Transverse colon (tissue), 4 donors: ENCODE data around the gene IFNL3. TPM values are rescaled to one million over a fixed set of nuclear protein-coding genes. Genes with fewer than 3 reads are reported as not detected.
A peak's percentile ranks its signal among the peaks of the same experiment; 100 is the strongest.

Source experiments
- DNase-seq: peaks from one replicate; pipeline ENCODE4 v3.0.0-alpha.2; 2019
- H3K27ac ChIP-seq, 4 donors: fragments of 200-600 bp; sonication (generic); 2 replicates each; pipeline ENCODE4 v1.5.1; 2016 to 2018; ENCODE audit warnings: inconsistent platforms in 4 of 4
- H3K27me3 ChIP-seq: fragments of 200-600 bp; sonication (generic); 2 replicates; pipeline ENCODE4 v1.5.1; 2017; ENCODE audit warnings: inconsistent platforms
- H3K36me3 ChIP-seq, 4 donors: fragments of 200-600 bp; sonication (generic); 2 replicates each; pipeline ENCODE4 v1.5.1; 2017 to 2019; ENCODE audit warnings: inconsistent platforms in 4 of 4
- H3K4me1 ChIP-seq, 4 donors: fragments of 200-600 bp; sonication (generic); 2 replicates each; pipeline ENCODE4 v1.5.1; 2017 to 2020; ENCODE audit warnings: inconsistent platforms in 4 of 4
- H3K4me3 ChIP-seq, 4 donors: fragments of 200-600 bp; sonication (generic); 1 replicate in 1 of 4; 2 replicates in 3 of 4; pipeline versions ENCODE4 v1.5.1 to v1.6.1; 2017 to 2019; ENCODE audit warnings: inconsistent platforms in 4 of 4
- H3K9me3 ChIP-seq, 2 donors: fragments of 200-600 bp; sonication (generic); 2 replicates each; pipeline ENCODE4 v1.5.1; 2017 to 2019; ENCODE audit warnings: inconsistent platforms in 2 of 2
- EP300 ChIP-seq: sonication (generic); formaldehyde crosslinking; IDR thresholded peaks from one replicate; pipeline ENCODE4 v1.6.1; 2017; ENCODE audit warnings: antibody characterized with exemption, low read depth
- POLR2A ChIP-seq: fragments of 450-650 bp; IDR thresholded peaks from one replicate; pipeline ENCODE4 v1.6.1; 2016; ENCODE audit warnings: antibody characterized with exemption, mild to moderate bottlenecking, moderate library complexity
- POLR2AphosphoS5 ChIP-seq, 3 donors: sonication (generic); formaldehyde crosslinking; IDR thresholded peaks; one replicate each; pipeline ENCODE4 v1.6.1; 2016; ENCODE audit warnings: antibody characterized with exemption in 3 of 3
- WGBS, 2 donors: methylation state at CpG; one replicate each; pipeline ENCODE4 v1.1.5; 2018; ENCODE audit warnings: low coverage in 1 of 2; 5-methylcytosine and 5-hydroxymethylcytosine counted together
- in situ Hi-C, 4 donors: fragments of 200-750 bp; cut with MboI; loops; one replicate each; pipeline versions ENCODE4 v1.15.0 to v1.15.1; 2017; ENCODE audit warnings: low sequenced_read_pairs in 3 of 4, low pct_ligation_motif_present in 1 of 4, low pct_unique_long_range_greater_than_20kb in 1 of 4
- intact Hi-C: fragments of 100-400 bp; cut with DNase I; formaldehyde crosslinking; loops from one replicate; pipeline ENCODE4 v1.15.1; 2023; ENCODE audit warnings: low total_unique reads
- total RNA-seq, 4 donors: library from RNA; depleted of rRNA; stranded (reverse); fragments of >200 nt; gene quantifications; one replicate each; pipeline ENCODE4 v1.1.0, GENCODE V29; 2016
- TF ChIP-seq, protein P1 (sequence below), 5 experiments: fragments of 200-600 bp in 3 of 5; fragments of 450-650 bp in 2 of 5; sonication (generic) in 3 of 5; IDR thresholded peaks; 1 replicate in 2 of 5; 2 replicates in 3 of 5; pipeline ENCODE4 v1.5.1; 2016 to 2017; ENCODE audit warnings: antibody characterized with exemption in 5 of 5, inconsistent platforms in 3 of 5, mild to moderate bottlenecking in 2 of 5, moderate library complexity in 1 of 5

The IFNL3 gene
- total RNA-seq, 4 donors from 2014 or later: not detected

DNA sequence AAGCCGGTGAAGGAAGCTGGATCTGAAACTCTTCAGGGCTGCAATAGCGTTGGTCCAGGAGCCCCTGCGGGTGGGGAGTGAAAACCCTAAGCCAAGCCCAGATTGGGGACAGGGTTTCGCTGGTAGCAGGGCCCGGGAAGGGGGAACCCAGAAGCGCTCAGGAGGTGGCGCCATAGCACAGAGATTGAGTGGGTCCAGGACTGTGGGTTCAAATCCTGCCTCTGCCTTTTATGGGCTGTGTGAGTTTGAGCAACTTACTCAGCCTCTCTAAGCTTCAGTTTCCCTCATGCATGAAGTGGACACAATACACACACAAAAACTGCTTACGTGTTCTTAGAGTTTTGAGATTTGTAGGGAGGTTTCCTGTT is 32.4 kb downstream of the IFNL3 start:
- peak; percentile 26 for DNase-seq

DNA sequence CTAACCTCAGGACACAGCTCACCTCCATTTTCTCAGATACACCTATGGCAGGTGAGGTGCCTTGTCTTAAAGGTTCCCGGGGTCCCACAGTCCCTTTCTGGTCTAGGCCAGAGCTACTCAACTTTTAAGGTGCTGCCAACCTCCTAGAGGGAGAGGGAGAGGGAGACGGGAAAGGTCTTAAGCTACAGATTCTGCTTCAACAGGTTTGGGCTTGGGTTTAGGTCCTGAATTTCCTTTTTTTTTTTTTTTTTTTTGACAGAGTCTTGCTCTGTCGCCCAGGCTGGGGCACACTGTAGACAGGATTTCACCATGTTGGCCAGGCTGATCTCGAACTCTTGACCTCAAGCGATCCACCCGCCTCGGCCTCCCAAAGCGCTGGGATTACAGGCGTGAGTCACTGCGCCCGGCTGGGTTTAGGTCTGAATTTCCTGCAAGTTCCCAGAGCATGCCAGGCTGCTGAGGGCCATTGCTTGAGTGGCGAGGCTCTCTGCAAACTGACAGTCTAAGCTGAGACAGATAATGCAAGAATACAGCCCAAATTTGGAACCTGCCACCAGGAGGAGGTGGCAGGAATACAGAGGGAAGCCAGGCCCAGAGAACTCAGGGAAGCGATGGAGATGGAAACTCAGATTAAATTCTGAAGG is 33.0 kb downstream of the IFNL3 start:
- in situ Hi-C loops (loop anchor here in 1 of 4 donors (25.0 kb wide), 1 partner anchor 625 kb away; no protein-coding TSS in a partner anchor), intact Hi-C loops (no loop called here)
- TF ChIP-seq POLR2AphosphoS5 (IDR thresholded peaks at IDR 0.05): no peak
- no peak for TF ChIP-seq POLR2A
- no peak for TF ChIP-seq EP300
- TF ChIP-seq, protein P1, sequence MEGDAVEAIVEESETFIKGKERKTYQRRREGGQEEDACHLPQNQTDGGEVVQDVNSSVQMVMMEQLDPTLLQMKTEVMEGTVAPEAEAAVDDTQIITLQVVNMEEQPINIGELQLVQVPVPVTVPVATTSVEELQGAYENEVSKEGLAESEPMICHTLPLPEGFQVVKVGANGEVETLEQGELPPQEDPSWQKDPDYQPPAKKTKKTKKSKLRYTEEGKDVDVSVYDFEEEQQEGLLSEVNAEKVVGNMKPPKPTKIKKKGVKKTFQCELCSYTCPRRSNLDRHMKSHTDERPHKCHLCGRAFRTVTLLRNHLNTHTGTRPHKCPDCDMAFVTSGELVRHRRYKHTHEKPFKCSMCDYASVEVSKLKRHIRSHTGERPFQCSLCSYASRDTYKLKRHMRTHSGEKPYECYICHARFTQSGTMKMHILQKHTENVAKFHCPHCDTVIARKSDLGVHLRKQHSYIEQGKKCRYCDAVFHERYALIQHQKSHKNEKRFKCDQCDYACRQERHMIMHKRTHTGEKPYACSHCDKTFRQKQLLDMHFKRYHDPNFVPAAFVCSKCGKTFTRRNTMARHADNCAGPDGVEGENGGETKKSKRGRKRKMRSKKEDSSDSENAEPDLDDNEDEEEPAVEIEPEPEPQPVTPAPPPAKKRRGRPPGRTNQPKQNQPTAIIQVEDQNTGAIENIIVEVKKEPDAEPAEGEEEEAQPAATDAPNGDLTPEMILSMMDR (IDR thresholded peaks at IDR 0.05): no peak
- H3K9me3 ChIP-seq: no peaks in the 10 kb centered on the region
- no peak for DNase-seq
- H3K4me1 ChIP-seq: no peaks in the 10 kb centered on the region
- no peaks in the 10 kb centered on the region for H3K36me3 ChIP-seq
- 60% methylated on average over 13 of the region's 13 CpGs; no CpG with 5 or more reads in 1 of the 2 donors for WGBS, 2 donors
- H3K27me3 ChIP-seq: peaks cover 16% of the 10 kb centered on the region
- no peak overlapping the region for H3K27ac ChIP-seq
- H3K4me3 ChIP-seq: no peak overlapping the region

More for the DNA sequence above, 32.4 kb downstream of the IFNL3 start:
- peaks cover 16% of the 10 kb centered on the region for H3K27me3 ChIP-seq
- H3K27ac ChIP-seq: no peak overlapping the region
- H3K9me3 ChIP-seq: no peaks in the 10 kb centered on the region
- intact Hi-C loops (no loop called here), in situ Hi-C loops (loop anchor here in 1 of 4 donors (25.0 kb wide), 1 partner anchor 625 kb away; no protein-coding TSS in a partner anchor)
- no peaks in the 10 kb centered on the region for H3K36me3 ChIP-seq
- H3K4me1 ChIP-seq: no peaks in the 10 kb centered on the region
- H3K4me3 ChIP-seq: no peak overlapping the region
- WGBS, 2 donors: 19% methylated on average over 8 of the region's 8 CpGs; no CpG with 5 or more reads in 1 of the 2 donors
- TF ChIP-seq POLR2AphosphoS5 (IDR thresholded peaks at IDR 0.05): no peak
- TF ChIP-seq, protein P1 (IDR thresholded peaks at IDR 0.05): peak in 2 of 5 experiments; percentile 16 to 20

DNA sequence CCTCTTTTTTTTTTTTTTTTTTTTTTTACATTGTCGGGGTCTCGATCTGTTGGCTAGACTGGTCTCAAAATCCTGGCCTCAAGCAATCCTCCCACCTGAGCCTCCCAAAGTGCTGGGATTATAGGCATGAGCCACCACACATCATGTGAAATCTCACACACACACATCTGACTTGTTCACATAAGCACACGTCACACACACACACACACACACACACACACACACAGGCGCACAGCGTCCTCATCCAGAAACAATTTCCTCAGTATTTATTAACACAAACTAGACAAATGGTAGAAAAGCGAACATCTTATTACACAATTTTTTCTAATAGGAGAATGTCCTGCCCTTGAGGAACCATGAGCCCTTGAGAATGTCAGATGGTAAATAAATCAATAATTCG is 35.6 kb downstream of the IFNL3 start:
- intact Hi-C loops (no loop called here), in situ Hi-C loops (loop anchor here in 1 of 4 donors (25.0 kb wide), 1 partner anchor 622 kb away; no protein-coding TSS in a partner anchor)
- H3K36me3 ChIP-seq: no peaks in the 10 kb centered on the region
- DNase-seq: no peak
- H3K4me3 ChIP-seq: no peak overlapping the region
- 72 to 77% methylated on average over 6 to 7 of the region's 7 CpGs for WGBS, 2 donors
- TF ChIP-seq, protein P1 (IDR thresholded peaks at IDR 0.05): no peak
- TF ChIP-seq EP300 (no peak), POLR2AphosphoS5 (IDR thresholded peaks at IDR 0.05) (no peak), POLR2A (no peak)
- peaks cover 29% of the 10 kb centered on the region for H3K27me3 ChIP-seq
- H3K27ac ChIP-seq: no peak overlapping the region
- H3K9me3 ChIP-seq: no peaks in the 10 kb centered on the region
- H3K4me1 ChIP-seq: no peaks in the 10 kb centered on the region

DNA sequence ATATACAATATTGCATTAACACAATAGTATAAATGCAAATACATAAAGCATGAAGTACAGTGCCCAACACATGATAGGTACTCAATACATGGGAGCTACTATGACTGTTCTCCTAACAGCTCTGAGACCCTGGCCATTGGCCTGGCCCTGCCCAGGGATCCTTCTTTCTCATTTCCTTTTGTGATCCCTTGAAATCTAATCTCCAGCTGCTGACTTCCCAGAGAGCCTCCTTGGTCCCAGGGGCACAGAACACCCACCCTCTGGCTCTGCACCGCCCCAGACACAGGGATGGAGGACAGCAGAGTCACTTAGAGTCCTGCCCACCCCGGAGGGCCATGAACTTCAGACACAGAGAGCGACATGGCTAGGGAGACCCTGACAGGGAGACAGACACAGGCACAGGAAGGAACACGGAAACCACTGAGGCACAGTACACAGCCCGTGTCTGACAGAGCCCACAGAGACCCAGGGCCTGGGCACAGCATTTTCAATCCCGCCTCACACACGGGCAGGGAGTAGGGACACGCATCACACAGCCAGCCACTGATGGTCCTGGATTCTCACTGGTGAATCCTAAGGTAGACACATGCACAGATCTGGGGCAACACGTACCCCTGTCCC is 36.5 kb downstream of the IFNL3 start:
- no peak overlapping the region for H3K4me3 ChIP-seq
- no peak for TF ChIP-seq POLR2A
- no peak for TF ChIP-seq EP300
- TF ChIP-seq POLR2AphosphoS5 (IDR thresholded peaks at IDR 0.05): no peak
- TF ChIP-seq, protein P1 (IDR thresholded peaks at IDR 0.05): no peak
- H3K9me3 ChIP-seq: no peaks in the 10 kb centered on the region
- H3K36me3 ChIP-seq: no peaks in the 10 kb centered on the region
- no peak for DNase-seq
- 52 to 80% methylated on average over 2 to 8 of the region's 9 CpGs for WGBS, 2 donors
- no peak overlapping the region for H3K27ac ChIP-seq
- in situ Hi-C loops: loop anchor here in 1 of 4 donors (25.0 kb wide), 1 partner anchor 621 kb away; no protein-coding TSS in a partner anchor
- H3K27me3 ChIP-seq: peaks cover 38% of the 10 kb centered on the region
- H3K4me1 ChIP-seq: no peaks in the 10 kb centered on the region
- intact Hi-C loops: no loop called here
